GM23338 (cell line): Measurements from ENCODE around the gene MIER3. TPM values are rescaled to one million over a fixed set of nuclear protein-coding genes. Genes with fewer than 3 reads are reported as not detected.

Experiments used
- ATAC-seq: fragments of 200-7000 bp; cut with Tn5 transposase; 3 replicates; pipeline ENCODE4 v1.9.1; 2020
- DNase-seq: peaks from one replicate; pipeline ENCODE4 v3.0.0-alpha.2; 2015; ENCODE audit warnings: low spot score
- H2AFZ ChIP-seq: fragments of 200-600 bp; sonication (generic); 2 replicates; pipeline ENCODE4 v1.8.0; 2016; ENCODE audit warnings: antibody characterized with exemption, mild to moderate bottlenecking, moderate library complexity
- H3F3A ChIP-seq: fragments of 200-600 bp; sonication (generic); replicated peaks from 2 replicates; pipeline ENCODE4 v1.8.0; 2017; ENCODE audit warnings: antibody characterized with exemption, mixed run types, low read depth
- H3K27ac ChIP-seq: fragments of 200-600 bp; sonication (generic); 2 replicates; pipeline ENCODE4 v1.6.1; 2016; ENCODE audit warnings: low read depth
- H3K27me3 ChIP-seq: fragments of 200-600 bp; sonication (generic); 2 replicates; pipeline ENCODE4 v1.8.0; 2016; ENCODE audit warnings: mild to moderate bottlenecking, mixed run types, moderate library complexity; ENCODE audit not compliant: insufficient read depth
- H3K36me3 ChIP-seq: fragments of 200-600 bp; sonication (generic); 2 replicates; pipeline ENCODE4 v1.8.0; 2016; ENCODE audit warnings: mild to moderate bottlenecking; ENCODE audit not compliant: insufficient read depth
- H3K4me1 ChIP-seq: fragments of 200-600 bp; sonication (generic); 2 replicates; pipeline ENCODE4 v1.8.0; 2016; ENCODE audit warnings: mild to moderate bottlenecking, moderate library complexity; ENCODE audit not compliant: insufficient read depth
- H3K4me2 ChIP-seq: fragments of 200-600 bp; sonication (generic); 2 replicates; pipeline ENCODE4 v1.7.1; 2017; ENCODE audit warnings: mixed run types
- H3K4me3 ChIP-seq: fragments of 200-600 bp; sonication (generic); 2 replicates; pipeline ENCODE4 v1.6.1; 2016; ENCODE audit warnings: mixed run types
- H3K79me2 ChIP-seq: fragments of 200-600 bp; sonication (generic); replicated peaks from 2 replicates; pipeline ENCODE4 v1.8.0; 2017; ENCODE audit warnings: mild to moderate bottlenecking; ENCODE audit not compliant: insufficient read depth
- H3K9me2 ChIP-seq: fragments of 200-600 bp; sonication (generic); 2 replicates; pipeline ENCODE4 v1.8.0; 2017; ENCODE audit not compliant: insufficient read depth
- H4K20me1 ChIP-seq: fragments of 200-600 bp; sonication (generic); replicated peaks from 2 replicates; pipeline ENCODE4 v1.8.0; 2017; ENCODE audit warnings: mild to moderate bottlenecking; ENCODE audit not compliant: insufficient read depth
- H3K27ac Mint-ChIP-seq: 2 replicates; pipeline ENCODE4 v1.8.0; 2020; ENCODE audit warnings: inconsistent platforms, mild to moderate bottlenecking, moderate library complexity, mixed read lengths
- H3K27me3 Mint-ChIP-seq: 3 replicates; pipeline ENCODE4 v1.8.0; 2022; ENCODE audit warnings: low read depth, mild to moderate bottlenecking, moderate library complexity, mixed read lengths, inconsistent platforms; ENCODE audit not compliant: insufficient read depth, poor library complexity
- H3K36me3 Mint-ChIP-seq: 3 replicates; pipeline ENCODE4 v1.8.0; 2021; ENCODE audit warnings: low read depth, mild to moderate bottlenecking, inconsistent platforms, moderate library complexity, mixed read lengths
- H3K4me1 Mint-ChIP-seq: 3 replicates; pipeline ENCODE4 v1.8.0; 2020; ENCODE audit warnings: mild to moderate bottlenecking, inconsistent platforms, mixed read lengths
- H3K4me3 Mint-ChIP-seq: 3 replicates; pipeline ENCODE4 v1.8.0; 2021; ENCODE audit warnings: moderate library complexity, mild to moderate bottlenecking, inconsistent platforms, mixed read lengths
- H3K9me3 Mint-ChIP-seq: 3 replicates; pipeline ENCODE4 v1.8.0; 2020; ENCODE audit warnings: moderate library complexity, mild to moderate bottlenecking, inconsistent platforms, mixed read lengths
- CREB1 ChIP-seq: fragments of 250-450 bp; sonication (Bioruptor Pico); IDR thresholded peaks from 2 replicates; pipeline ENCODE4 v1.5.0; 2020; ENCODE audit warnings: low read depth, mild to moderate bottlenecking, moderate library complexity
- EZH2 ChIP-seq: fragments of 200-600 bp; sonication (generic); IDR thresholded peaks from one replicate; pipeline ENCODE4 v1.8.0; 2017; ENCODE audit warnings: antibody characterized with exemption, mild to moderate bottlenecking, low read depth; ENCODE audit not compliant: unreplicated experiment
- EZH2phosphoT487 ChIP-seq: fragments of 200-600 bp; sonication (generic); IDR thresholded peaks from one replicate; pipeline ENCODE4 v1.8.1; 2018; ENCODE audit warnings: antibody characterized with exemption; ENCODE audit not compliant: unreplicated experiment
- JUNB ChIP-seq: IDR thresholded peaks from one replicate; pipeline ENCODE4 v1.6.1; 2016; ENCODE audit warnings: antibody characterized with exemption; ENCODE audit not compliant: unreplicated experiment
- NANOG ChIP-seq: IDR thresholded peaks from 2 replicates; pipeline ENCODE4 v1.6.1; 2016; ENCODE audit warnings: antibody characterized with exemption, borderline replicate concordance
- POLR2AphosphoS5 ChIP-seq: IDR thresholded peaks from 2 replicates; pipeline ENCODE4 v1.6.1; 2016; ENCODE audit warnings: antibody characterized with exemption, low read depth
- STAT1 ChIP-seq: IDR thresholded peaks from one replicate; pipeline ENCODE4 v1.6.1; 2016; ENCODE audit warnings: antibody characterized with exemption; ENCODE audit not compliant: unreplicated experiment
- ZNF114 ChIP-seq: fragments of 250-450 bp; sonication (Bioruptor Pico); IDR thresholded peaks from 2 replicates; pipeline ENCODE4 v1.5.0; 2020; ENCODE audit warnings: mild to moderate bottlenecking, moderate library complexity
- ZNF331 ChIP-seq: fragments of 250-450 bp; sonication (Bioruptor Pico); IDR thresholded peaks from 2 replicates; pipeline ENCODE4 v1.5.0; 2020; ENCODE audit warnings: low read depth, mild to moderate bottlenecking, moderate library complexity
- polyA plus RNA-seq: library from polyadenylated mRNA; unstranded; fragments of >200 nt; fragmentation: Nextera tagmentation; extraction: Ambion mirVana; gene quantifications from 2 replicates; pipeline ENCODE4 v1.2.1, GENCODE V29; 2016
- total RNA-seq: library from RNA; depleted of rRNA; stranded (reverse); fragments of >200 nt; shearing (Covaris generic); gene quantifications from 2 replicates; pipeline ENCODE4 v1.2.3, GENCODE V29; 2014
- TF ChIP-seq, protein P1 (sequence below): IDR thresholded peaks from 2 replicates; pipeline ENCODE4 v1.6.1; 2016; ENCODE audit warnings: antibody characterized with exemption
- TF ChIP-seq, protein P2 (sequence below): fragments of 250-450 bp; sonication (Bioruptor Pico); IDR thresholded peaks from 2 replicates; pipeline ENCODE4 v1.5.0; 2020; ENCODE audit warnings: mild to moderate bottlenecking, moderate library complexity
- TF ChIP-seq, protein P3 (sequence below), 2 experiments: fragments of 200-600 bp in 1 of 2; sonication (generic) in 1 of 2; conservative IDR thresholded peaks; 2 replicates each; pipeline versions ENCODE4 v1.5.1 to v1.6.1; 2016 to 2017; ENCODE audit warnings: antibody characterized with exemption in 2 of 2, low read depth in 2 of 2, mild to moderate bottlenecking in 2 of 2, moderate library complexity in 1 of 2
- TF ChIP-seq, protein P4 (sequence below): IDR thresholded peaks from one replicate; pipeline ENCODE4 v1.6.1; 2018; ENCODE audit warnings: antibody characterized with exemption; ENCODE audit not compliant: unreplicated experiment

The MIER3 gene
- total and polyA plus RNA-seq, 2 experiments from 2014 or later, result 12.0 to 36.3 TPM

DNA sequence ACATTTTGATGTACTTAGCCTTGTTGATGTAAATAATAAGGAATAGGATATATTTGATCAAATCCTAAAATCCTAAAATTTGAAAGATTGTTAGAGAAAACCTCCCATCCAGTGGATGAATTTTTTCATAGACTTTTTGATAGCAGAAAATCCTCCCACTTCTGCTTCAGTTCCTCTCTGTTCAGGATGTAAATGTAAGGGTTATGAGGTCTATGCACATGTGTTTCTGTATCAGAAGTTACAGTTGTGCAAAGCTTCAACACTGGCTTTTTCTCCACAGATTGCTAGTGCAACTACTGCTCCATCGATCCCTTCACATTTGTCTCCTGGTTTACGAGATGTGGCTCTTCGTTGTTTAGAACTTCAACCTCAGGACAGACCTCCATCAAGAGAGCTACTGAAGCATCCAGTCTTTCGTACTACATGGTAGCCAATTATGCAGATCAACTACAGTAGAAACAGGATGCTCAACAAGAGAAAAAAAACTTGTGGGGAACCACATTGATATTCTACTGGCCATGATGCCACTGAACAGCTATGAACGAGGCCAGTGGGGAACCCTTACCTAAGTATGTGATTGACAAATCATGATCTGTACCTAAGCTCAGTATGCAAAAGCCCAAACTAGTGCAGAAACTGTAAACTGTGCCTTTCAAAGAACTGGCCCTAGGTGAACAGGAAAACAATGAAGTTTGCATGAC is 58.5 kb downstream of the MIER3 start:
- H3K4me3 Mint-ChIP-seq, result no peak overlapping the region
- H3K4me1 ChIP-seq, result no peaks in the 10 kb centered on the region
- no peaks in the 10 kb centered on the region; the same call in 2 of the 3 replicates for H3K9me3 Mint-ChIP-seq
- H3K79me2 ChIP-seq, result no peaks in the 10 kb centered on the region
- H3K9me2 ChIP-seq, result no peaks in the 10 kb centered on the region
- DNase-seq, result no peak
- H3K27me3 Mint-ChIP-seq, result no peaks in the 10 kb centered on the region
- no peak overlapping the region for H2AFZ ChIP-seq
- TF ChIP-seq, protein P1, sequence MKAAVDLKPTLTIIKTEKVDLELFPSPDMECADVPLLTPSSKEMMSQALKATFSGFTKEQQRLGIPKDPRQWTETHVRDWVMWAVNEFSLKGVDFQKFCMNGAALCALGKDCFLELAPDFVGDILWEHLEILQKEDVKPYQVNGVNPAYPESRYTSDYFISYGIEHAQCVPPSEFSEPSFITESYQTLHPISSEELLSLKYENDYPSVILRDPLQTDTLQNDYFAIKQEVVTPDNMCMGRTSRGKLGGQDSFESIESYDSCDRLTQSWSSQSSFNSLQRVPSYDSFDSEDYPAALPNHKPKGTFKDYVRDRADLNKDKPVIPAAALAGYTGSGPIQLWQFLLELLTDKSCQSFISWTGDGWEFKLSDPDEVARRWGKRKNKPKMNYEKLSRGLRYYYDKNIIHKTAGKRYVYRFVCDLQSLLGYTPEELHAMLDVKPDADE, result no peak
- TF ChIP-seq, protein P2, sequence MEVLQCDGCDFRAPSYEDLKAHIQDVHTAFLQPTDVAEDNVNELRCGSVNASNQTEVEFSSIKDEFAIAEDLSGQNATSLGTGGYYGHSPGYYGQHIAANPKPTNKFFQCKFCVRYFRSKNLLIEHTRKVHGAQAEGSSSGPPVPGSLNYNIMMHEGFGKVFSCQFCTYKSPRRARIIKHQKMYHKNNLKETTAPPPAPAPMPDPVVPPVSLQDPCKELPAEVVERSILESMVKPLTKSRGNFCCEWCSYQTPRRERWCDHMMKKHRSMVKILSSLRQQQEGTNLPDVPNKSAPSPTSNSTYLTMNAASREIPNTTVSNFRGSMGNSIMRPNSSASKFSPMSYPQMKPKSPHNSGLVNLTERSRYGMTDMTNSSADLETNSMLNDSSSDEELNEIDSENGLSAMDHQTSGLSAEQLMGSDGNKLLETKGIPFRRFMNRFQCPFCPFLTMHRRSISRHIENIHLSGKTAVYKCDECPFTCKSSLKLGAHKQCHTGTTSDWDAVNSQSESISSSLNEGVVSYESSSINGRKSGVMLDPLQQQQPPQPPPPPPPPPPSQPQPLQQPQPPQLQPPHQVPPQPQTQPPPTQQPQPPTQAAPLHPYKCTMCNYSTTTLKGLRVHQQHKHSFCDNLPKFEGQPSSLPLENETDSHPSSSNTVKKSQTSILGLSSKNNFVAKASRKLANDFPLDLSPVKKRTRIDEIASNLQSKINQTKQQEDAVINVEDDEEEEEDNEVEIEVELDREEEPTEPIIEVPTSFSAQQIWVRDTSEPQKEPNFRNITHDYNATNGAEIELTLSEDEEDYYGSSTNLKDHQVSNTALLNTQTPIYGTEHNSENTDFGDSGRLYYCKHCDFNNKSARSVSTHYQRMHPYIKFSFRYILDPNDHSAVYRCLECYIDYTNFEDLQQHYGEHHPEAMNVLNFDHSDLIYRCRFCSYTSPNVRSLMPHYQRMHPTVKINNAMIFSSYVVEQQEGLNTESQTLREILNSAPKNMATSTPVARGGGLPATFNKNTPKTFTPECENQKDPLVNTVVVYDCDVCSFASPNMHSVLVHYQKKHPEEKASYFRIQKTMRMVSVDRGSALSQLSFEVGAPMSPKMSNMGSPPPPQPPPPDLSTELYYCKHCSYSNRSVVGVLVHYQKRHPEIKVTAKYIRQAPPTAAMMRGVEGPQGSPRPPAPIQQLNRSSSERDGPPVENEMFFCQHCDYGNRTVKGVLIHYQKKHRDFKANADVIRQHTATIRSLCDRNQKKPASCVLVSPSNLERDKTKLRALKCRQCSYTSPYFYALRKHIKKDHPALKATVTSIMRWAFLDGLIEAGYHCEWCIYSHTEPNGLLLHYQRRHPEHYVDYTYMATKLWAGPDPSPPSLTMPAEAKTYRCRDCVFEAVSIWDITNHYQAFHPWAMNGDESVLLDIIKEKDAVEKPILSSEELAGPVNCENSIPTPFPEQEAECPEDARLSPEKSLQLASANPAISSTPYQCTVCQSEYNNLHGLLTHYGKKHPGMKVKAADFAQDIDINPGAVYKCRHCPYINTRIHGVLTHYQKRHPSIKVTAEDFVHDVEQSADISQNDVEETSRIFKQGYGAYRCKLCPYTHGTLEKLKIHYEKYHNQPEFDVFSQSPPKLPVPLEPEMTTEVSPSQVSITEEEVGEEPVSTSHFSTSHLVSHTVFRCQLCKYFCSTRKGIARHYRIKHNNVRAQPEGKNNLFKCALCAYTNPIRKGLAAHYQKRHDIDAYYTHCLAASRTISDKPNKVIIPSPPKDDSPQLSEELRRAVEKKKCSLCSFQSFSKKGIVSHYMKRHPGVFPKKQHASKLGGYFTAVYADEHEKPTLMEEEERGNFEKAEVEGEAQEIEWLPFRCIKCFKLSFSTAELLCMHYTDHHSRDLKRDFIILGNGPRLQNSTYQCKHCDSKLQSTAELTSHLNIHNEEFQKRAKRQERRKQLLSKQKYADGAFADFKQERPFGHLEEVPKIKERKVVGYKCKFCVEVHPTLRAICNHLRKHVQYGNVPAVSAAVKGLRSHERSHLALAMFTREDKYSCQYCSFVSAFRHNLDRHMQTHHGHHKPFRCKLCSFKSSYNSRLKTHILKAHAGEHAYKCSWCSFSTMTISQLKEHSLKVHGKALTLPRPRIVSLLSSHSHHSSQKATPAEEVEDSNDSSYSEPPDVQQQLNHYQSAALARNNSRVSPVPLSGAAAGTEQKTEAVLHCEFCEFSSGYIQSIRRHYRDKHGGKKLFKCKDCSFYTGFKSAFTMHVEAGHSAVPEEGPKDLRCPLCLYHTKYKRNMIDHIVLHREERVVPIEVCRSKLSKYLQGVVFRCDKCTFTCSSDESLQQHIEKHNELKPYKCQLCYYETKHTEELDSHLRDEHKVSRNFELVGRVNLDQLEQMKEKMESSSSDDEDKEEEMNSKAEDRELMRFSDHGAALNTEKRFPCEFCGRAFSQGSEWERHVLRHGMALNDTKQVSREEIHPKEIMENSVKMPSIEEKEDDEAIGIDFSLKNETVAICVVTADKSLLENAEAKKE (CRISPR knock-in tag), result no peak
- TF ChIP-seq NANOG (no peak), EZH2 (no peak), STAT1 (no peak), ZNF114 (no peak), ZNF331 (CRISPR knock-in tag) (no peak), CREB1 (no peak), EZH2phosphoT487 (no peak), POLR2AphosphoS5 (no peak), JUNB (no peak)
- TF ChIP-seq, protein P3, sequence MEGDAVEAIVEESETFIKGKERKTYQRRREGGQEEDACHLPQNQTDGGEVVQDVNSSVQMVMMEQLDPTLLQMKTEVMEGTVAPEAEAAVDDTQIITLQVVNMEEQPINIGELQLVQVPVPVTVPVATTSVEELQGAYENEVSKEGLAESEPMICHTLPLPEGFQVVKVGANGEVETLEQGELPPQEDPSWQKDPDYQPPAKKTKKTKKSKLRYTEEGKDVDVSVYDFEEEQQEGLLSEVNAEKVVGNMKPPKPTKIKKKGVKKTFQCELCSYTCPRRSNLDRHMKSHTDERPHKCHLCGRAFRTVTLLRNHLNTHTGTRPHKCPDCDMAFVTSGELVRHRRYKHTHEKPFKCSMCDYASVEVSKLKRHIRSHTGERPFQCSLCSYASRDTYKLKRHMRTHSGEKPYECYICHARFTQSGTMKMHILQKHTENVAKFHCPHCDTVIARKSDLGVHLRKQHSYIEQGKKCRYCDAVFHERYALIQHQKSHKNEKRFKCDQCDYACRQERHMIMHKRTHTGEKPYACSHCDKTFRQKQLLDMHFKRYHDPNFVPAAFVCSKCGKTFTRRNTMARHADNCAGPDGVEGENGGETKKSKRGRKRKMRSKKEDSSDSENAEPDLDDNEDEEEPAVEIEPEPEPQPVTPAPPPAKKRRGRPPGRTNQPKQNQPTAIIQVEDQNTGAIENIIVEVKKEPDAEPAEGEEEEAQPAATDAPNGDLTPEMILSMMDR (conservative IDR thresholded peaks at IDR 0.05; ENCODE audit: low read depth in 2 of 2), result no peak
- TF ChIP-seq, protein P4, sequence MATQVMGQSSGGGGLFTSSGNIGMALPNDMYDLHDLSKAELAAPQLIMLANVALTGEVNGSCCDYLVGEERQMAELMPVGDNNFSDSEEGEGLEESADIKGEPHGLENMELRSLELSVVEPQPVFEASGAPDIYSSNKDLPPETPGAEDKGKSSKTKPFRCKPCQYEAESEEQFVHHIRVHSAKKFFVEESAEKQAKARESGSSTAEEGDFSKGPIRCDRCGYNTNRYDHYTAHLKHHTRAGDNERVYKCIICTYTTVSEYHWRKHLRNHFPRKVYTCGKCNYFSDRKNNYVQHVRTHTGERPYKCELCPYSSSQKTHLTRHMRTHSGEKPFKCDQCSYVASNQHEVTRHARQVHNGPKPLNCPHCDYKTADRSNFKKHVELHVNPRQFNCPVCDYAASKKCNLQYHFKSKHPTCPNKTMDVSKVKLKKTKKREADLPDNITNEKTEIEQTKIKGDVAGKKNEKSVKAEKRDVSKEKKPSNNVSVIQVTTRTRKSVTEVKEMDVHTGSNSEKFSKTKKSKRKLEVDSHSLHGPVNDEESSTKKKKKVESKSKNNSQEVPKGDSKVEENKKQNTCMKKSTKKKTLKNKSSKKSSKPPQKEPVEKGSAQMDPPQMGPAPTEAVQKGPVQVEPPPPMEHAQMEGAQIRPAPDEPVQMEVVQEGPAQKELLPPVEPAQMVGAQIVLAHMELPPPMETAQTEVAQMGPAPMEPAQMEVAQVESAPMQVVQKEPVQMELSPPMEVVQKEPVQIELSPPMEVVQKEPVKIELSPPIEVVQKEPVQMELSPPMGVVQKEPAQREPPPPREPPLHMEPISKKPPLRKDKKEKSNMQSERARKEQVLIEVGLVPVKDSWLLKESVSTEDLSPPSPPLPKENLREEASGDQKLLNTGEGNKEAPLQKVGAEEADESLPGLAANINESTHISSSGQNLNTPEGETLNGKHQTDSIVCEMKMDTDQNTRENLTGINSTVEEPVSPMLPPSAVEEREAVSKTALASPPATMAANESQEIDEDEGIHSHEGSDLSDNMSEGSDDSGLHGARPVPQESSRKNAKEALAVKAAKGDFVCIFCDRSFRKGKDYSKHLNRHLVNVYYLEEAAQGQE, result no peak
- no peak for ATAC-seq
- 0 out of 2 replicates have a peak, but pooled peaks cover under 1% of the 10 kb centered on the region for H3K36me3 ChIP-seq
- H3K4me2 ChIP-seq, result no peak overlapping the region
- H3K27me3 ChIP-seq, result no peaks in the 10 kb centered on the region
- H3K36me3 Mint-ChIP-seq, result peaks cover 35% of the 10 kb centered on the region; the same call in 2 of the 3 replicates
- no peak overlapping the region for H3K4me3 ChIP-seq
- no peaks in the 10 kb centered on the region for H3K4me1 Mint-ChIP-seq
- no peaks in the 10 kb centered on the region for H3F3A ChIP-seq
- H3K27ac Mint-ChIP-seq, result no peak overlapping the region
- no peak overlapping the region for H3K27ac ChIP-seq
- H4K20me1 ChIP-seq, result no peaks in the 10 kb centered on the region; the same call in 1 of the 2 replicates
